Mesenchymal stem cell (in vitro differentiated cells and primary cell): ENCODE measurements around the gene SLC22A9.
"Not testable (repeated sequence)": the region's sequence is repeated elsewhere in the genome, so short reads cannot be mapped to it uniquely, and the experiment has no call there.

Experiments
- DNase-seq: peaks from one replicate; pipeline ENCODE4 v3.0.0-alpha.2; 2013
- H2AFZ ChIP-seq: one replicate; pipeline ENCODE4 v1.6.1; 2013; ENCODE audit warnings: low read depth, mild to moderate bottlenecking, control low read depth, inconsistent platforms, low read length, moderate library complexity
- H2AK5ac ChIP-seq: 2 replicates; pipeline ENCODE4 v1.6.1; 2013; ENCODE audit warnings: low read length, moderate library complexity, mild to moderate bottlenecking, inconsistent platforms; ENCODE audit not compliant: severe bottlenecking
- H2BK120ac ChIP-seq: one replicate; pipeline ENCODE4 v1.6.1; 2013; ENCODE audit warnings: low read depth, mild to moderate bottlenecking, inconsistent platforms, low read length, moderate library complexity
- H2BK12ac ChIP-seq, 2 experiments: one replicate each; pipeline ENCODE4 v1.6.1; 2013; ENCODE audit warnings: inconsistent platforms in 2 of 2, low read length in 2 of 2, mild to moderate bottlenecking in 2 of 2, moderate library complexity in 2 of 2, control low read depth in 1 of 2
- H2BK15ac ChIP-seq: one replicate; pipeline ENCODE4 v1.6.1; 2013; ENCODE audit warnings: mild to moderate bottlenecking, low read depth, inconsistent platforms; ENCODE audit not compliant: poor library complexity, severe bottlenecking
- H2BK5ac ChIP-seq: 2 replicates; pipeline ENCODE4 v1.6.1; 2013; ENCODE audit warnings: low read depth, mild to moderate bottlenecking, low read length, control low read depth, inconsistent platforms; ENCODE audit not compliant: poor library complexity, severe bottlenecking
- H3K14ac ChIP-seq, 2 experiments: one replicate each; pipeline ENCODE4 v1.6.1; 2013; ENCODE audit warnings: inconsistent platforms in 2 of 2, low read length in 2 of 2, control low read depth in 1 of 2, mild to moderate bottlenecking in 1 of 2, moderate library complexity in 1 of 2
- H3K18ac ChIP-seq, 2 experiments: one replicate each; pipeline ENCODE4 v1.6.1; 2013; ENCODE audit warnings: inconsistent platforms in 2 of 2, low read length in 2 of 2, control low read depth in 1 of 2, low read depth in 1 of 2, mild to moderate bottlenecking in 1 of 2
- H3K23ac ChIP-seq, 2 experiments: one replicate each; pipeline ENCODE4 v1.6.1; 2013; ENCODE audit warnings: inconsistent platforms in 2 of 2, low read length in 2 of 2, mild to moderate bottlenecking in 2 of 2, moderate library complexity in 2 of 2, control low read depth in 1 of 2
- H3K27ac ChIP-seq: 2 replicates; pipeline ENCODE4 v1.5.1; 2013; ENCODE audit warnings: mild to moderate bottlenecking, moderate library complexity, low read length, control low read depth, inconsistent platforms; ENCODE audit not compliant: poor library complexity, severe bottlenecking
- H3K27me3 ChIP-seq, 2 experiments: 2 replicates each; pipeline versions ENCODE4 v1.6.1 to v1.7.0; 2013; ENCODE audit warnings: low read length in 2 of 2, mild to moderate bottlenecking in 2 of 2, moderate library complexity in 2 of 2, control low read depth in 1 of 2, inconsistent platforms in 1 of 2; ENCODE audit not compliant: control insufficient read depth in 1 of 2, insufficient read depth in 1 of 2
- H3K36me3 ChIP-seq, 2 experiments: 2 replicates each; pipeline versions ENCODE4 v1.6.1 to v1.7.0; 2013; ENCODE audit warnings: low read length in 2 of 2, control low read depth in 1 of 2, inconsistent platforms in 1 of 2, low read depth in 1 of 2, mild to moderate bottlenecking in 1 of 2; ENCODE audit not compliant: insufficient read depth in 2 of 2, control insufficient read depth in 1 of 2
- H3K4ac ChIP-seq, 2 experiments: one replicate each; pipeline ENCODE4 v1.6.1; 2013; ENCODE audit warnings: inconsistent platforms in 2 of 2, low read length in 2 of 2, mild to moderate bottlenecking in 2 of 2, moderate library complexity in 2 of 2, control low read depth in 1 of 2, low read depth in 1 of 2
- H3K4me1 ChIP-seq: 2 replicates; pipeline ENCODE4 v1.6.1; 2013; ENCODE audit warnings: low read depth, low read length, control low read depth; ENCODE audit not compliant: control insufficient read depth, insufficient read depth
- H3K4me2 ChIP-seq: 2 replicates; pipeline ENCODE4 v1.6.1; 2013; ENCODE audit warnings: low read length, mild to moderate bottlenecking, inconsistent platforms; ENCODE audit not compliant: poor library complexity, severe bottlenecking
- H3K4me3 ChIP-seq, 2 experiments: 2 replicates each; pipeline versions ENCODE4 v1.5.1 to v1.7.0; 2013; ENCODE audit warnings: low read length in 2 of 2, mild to moderate bottlenecking in 2 of 2, control low read depth in 1 of 2, low read depth in 1 of 2; ENCODE audit not compliant: insufficient read depth in 1 of 2
- H3K79me1 ChIP-seq: replicated peaks from 2 replicates; pipeline ENCODE4 v1.6.1; 2013; ENCODE audit warnings: mild to moderate bottlenecking, control low read depth, low read length, inconsistent platforms; ENCODE audit not compliant: poor library complexity, severe bottlenecking
- H3K9ac ChIP-seq: 2 replicates; pipeline ENCODE4 v1.7.0; 2013; ENCODE audit warnings: mild to moderate bottlenecking, low read length, moderate library complexity
- H3K9me3 ChIP-seq: 2 replicates; pipeline ENCODE4 v1.7.0; 2013; ENCODE audit warnings: mild to moderate bottlenecking, low read length; ENCODE audit not compliant: control insufficient read depth
- H4K8ac ChIP-seq: one replicate; pipeline ENCODE4 v1.6.1; 2013; ENCODE audit warnings: inconsistent platforms, mild to moderate bottlenecking, low read length, moderate library complexity
- H4K91ac ChIP-seq: one replicate; pipeline ENCODE4 v1.6.1; 2013; ENCODE audit warnings: mild to moderate bottlenecking, low read length, inconsistent platforms
- WGBS: methylation state at CpG from one replicate; pipeline ENCODE4 v1.1.7; 2013; ENCODE audit warnings: mixed read lengths; 5-methylcytosine and 5-hydroxymethylcytosine counted together

Gene SLC22A9

DNA sequence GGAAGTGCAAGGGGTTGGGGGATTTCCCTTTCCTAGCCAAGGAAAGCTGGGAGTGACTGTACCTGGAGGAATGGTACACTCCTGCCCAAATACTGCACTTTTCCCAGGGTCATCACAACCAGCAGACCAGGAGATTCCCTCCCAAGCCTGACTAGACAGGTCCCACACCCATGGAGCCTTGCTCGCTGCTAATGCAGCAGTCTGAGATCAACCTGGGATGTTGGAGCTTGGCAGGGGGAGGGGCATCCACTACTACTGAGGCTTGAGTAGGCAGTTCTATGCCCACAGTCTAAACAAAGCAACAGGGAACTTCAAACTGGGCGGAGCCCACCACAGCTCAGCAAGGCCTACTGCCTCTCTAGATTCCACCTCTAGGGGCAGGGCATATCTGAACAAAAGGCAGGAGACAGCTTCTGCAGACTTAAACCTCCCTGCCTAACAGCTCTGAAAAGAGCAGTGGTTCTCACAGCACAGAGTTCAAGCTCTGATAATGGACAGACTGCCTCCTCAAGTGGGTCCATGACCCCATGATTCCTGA lies 58.5 kb downstream of the SLC22A9 start:
- no peak overlapping the region for H4K8ac ChIP-seq
- no peak overlapping the region for H3K14ac ChIP-seq
- no peak overlapping the region for H3K18ac ChIP-seq
- H3K27me3 ChIP-seq, result peaks cover 0 to 11% of the 10 kb centered on the region in 2 experiments
- no peak overlapping the region for H2AFZ ChIP-seq
- H3K23ac ChIP-seq, result no peak overlapping the region
- DNase-seq, result no peak
- no peak overlapping the region for H2BK15ac ChIP-seq
- H3K9ac ChIP-seq, result no peak overlapping the region
- no peaks in the 10 kb centered on the region for H3K4me1 ChIP-seq
- H3K4ac ChIP-seq, result no peak overlapping the region
- no peak overlapping the region for H2BK12ac ChIP-seq
- no peak overlapping the region for H3K27ac ChIP-seq
- no peak overlapping the region for H3K4me3 ChIP-seq
- 61% methylated on average over 2 of the region's 2 CpGs for WGBS
- no peak overlapping the region for H2BK5ac ChIP-seq
- no peak overlapping the region for H4K91ac ChIP-seq
- H3K9me3 ChIP-seq, result peaks cover 4% of the 10 kb centered on the region
- no peaks in the 10 kb centered on the region for H3K79me1 ChIP-seq
- no peak overlapping the region for H3K4me2 ChIP-seq
- H2AK5ac ChIP-seq, result no peak overlapping the region
- H2BK120ac ChIP-seq, result no peak overlapping the region
- no peaks in the 10 kb centered on the region for H3K36me3 ChIP-seq

- not testable (repeated sequence) for H3K9ac ChIP-seq, H2BK12ac ChIP-seq, H3K79me1 ChIP-seq, H3K4me1 ChIP-seq, H3K4me3 ChIP-seq, H2AK5ac ChIP-seq, H4K8ac ChIP-seq, H3K9me3 ChIP-seq, H3K27ac ChIP-seq, H3K14ac ChIP-seq, H3K18ac ChIP-seq, H4K91ac ChIP-seq, DNase-seq, H2BK120ac ChIP-seq, H2BK15ac ChIP-seq, H2BK5ac ChIP-seq, H3K23ac ChIP-seq, H2AFZ ChIP-seq, H3K4ac ChIP-seq, H3K4me2 ChIP-seq, H3K36me3 ChIP-seq
- 0% methylated on average over 1 of the region's 2 CpGs for WGBS
- peaks cover 0 to 11% of the 10 kb centered on the region in 2 experiments for H3K27me3 ChIP-seq
Measured at GRCh38 chr11:63430731-63431130, 61.1 kb downstream of the SLC22A9 start.

GRCh38 chr11:63435351-63435750 lies 65.8 kb downstream of the SLC22A9 start:
- not testable (repeated sequence) for H2BK120ac ChIP-seq, H4K8ac ChIP-seq, H3K79me1 ChIP-seq, H2AFZ ChIP-seq, H3K4me1 ChIP-seq, H3K9ac ChIP-seq, H3K4ac ChIP-seq, DNase-seq, H3K36me3 ChIP-seq, H3K27ac ChIP-seq, H3K18ac ChIP-seq, H2BK12ac ChIP-seq, H3K9me3 ChIP-seq, H2AK5ac ChIP-seq, H4K91ac ChIP-seq, H3K4me2 ChIP-seq, H2BK5ac ChIP-seq, H3K4me3 ChIP-seq, H3K27me3 ChIP-seq, H2BK15ac ChIP-seq, H3K14ac ChIP-seq, H3K23ac ChIP-seq
- 90% methylated on average over 17 of the region's 22 CpGs for WGBS

GRCh38 chr11:63435831-63436230 lies 66.2 kb downstream of the SLC22A9 start:
- H4K8ac ChIP-seq, H3K4me1 ChIP-seq, H2BK12ac ChIP-seq, DNase-seq, H2BK120ac ChIP-seq, H2BK5ac ChIP-seq, H3K14ac ChIP-seq, H3K4ac ChIP-seq, H4K91ac ChIP-seq, H3K4me3 ChIP-seq, H3K18ac ChIP-seq, H3K36me3 ChIP-seq, H3K9ac ChIP-seq, H2AFZ ChIP-seq, H3K27me3 ChIP-seq, H2AK5ac ChIP-seq, H2BK15ac ChIP-seq, H3K23ac ChIP-seq, H3K4me2 ChIP-seq, H3K27ac ChIP-seq, H3K79me1 ChIP-seq, H3K9me3 ChIP-seq: not testable (repeated sequence)
- 12% methylated on average over 3 of the region's 4 CpGs for WGBS
